DMS114 treated with DMSO at 0.1 percent for 48 hours (cell line): Measurements from ENCODE around the gene SCYGR3.
"Not testable (repeated sequence)": the region's sequence is repeated elsewhere in the genome, so short reads cannot be mapped to it uniquely, and the experiment has no call there.

Experiments
- DNase-seq: peaks from one replicate; lab custom pipeline; 2025; ENCODE audit not compliant: unreplicated experiment; lab: John Stamatoyannopoulos, UW

The SCYGR3 gene

GRCh38 chr2:227614246-227614645, 394 bp downstream of the SCYGR3 start:
- DNase-seq = no peak

DNA sequence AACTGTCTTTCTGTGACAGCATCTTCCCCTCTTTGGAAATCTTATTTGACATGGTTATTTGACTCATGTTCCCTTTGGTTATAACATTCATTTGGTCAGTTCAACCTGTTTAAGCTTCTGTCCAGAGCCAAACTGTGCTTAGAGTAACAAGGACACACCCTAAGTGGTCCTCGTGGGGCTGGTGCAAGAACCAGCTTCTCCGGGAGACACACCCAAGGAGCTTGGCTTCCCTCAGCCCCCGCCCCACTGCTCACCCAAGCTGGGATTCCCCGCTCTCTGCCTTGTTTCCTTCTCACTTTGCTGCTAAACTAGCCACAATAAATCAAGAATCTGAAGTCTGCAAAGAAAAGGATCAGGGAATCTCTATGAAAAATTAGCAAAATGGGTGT, 1.4 kb downstream of the SCYGR3 start:
- no peak for DNase-seq

GRCh38 chr2:227612546-227613271, 1.9 kb downstream of the SCYGR3 start:
- no peak for DNase-seq

DNA sequence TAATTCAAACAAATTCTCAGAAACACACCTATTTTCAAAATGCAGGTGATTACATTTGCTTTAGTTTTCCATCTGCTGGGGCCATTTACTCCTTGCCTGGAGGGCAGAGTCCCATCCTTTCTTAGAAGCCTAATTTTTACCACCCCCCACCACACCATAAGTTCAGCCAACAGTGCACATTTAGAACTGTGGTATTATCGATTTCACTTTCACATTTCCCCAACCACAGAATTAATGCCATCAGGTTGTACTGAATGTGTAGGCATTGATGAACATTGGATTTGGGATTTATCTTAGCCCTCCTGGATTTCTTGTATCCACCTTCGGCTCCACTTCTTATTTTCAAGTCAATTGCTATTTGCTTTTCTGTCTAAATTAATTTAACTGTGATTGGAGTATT, 4.5 kb downstream of the SCYGR3 start:
- DNase-seq = no peak

DNA sequence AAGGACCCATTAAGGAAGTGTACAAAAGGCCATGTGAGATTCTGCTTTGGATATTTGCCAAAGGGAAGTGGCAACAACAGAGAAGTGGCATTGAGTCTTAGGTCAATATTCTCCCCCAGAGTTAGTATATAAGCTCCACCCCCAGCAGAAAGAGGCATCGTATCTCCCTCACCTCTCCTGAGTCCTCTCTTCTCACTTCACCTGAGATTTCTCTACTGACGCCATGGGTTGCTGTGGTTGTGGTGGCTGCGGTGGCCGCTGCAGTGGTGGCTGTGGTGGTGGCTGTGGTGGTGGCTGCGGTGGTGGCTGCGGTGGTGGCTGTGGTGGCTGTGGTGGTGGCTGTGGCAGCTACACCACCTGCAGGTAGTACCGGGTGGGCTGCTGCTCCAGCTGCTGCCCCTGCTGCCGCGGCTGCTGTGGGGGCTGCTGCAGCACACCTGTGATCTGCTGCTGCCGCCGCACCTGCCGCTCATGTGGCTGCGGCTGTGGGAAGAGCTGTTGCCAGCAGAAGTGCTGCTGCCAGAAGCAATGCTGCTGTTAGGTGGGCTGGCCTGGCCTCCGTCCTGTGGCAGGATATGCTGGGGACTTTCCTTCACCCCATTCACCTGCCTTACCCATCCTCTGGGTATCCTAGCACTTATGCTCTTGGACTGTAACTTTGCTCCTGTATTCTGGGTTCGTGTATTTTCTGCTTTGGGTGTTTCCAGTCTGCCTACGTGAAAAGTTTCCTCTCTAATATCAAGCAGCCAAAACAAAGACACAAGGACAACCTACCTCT, 5.9 kb downstream of the SCYGR3 start:
- DNase-seq = no peak

GRCh38 chr2:227607941-227608340, 6.7 kb downstream of the SCYGR3 start:
- no peak for DNase-seq

DNA sequence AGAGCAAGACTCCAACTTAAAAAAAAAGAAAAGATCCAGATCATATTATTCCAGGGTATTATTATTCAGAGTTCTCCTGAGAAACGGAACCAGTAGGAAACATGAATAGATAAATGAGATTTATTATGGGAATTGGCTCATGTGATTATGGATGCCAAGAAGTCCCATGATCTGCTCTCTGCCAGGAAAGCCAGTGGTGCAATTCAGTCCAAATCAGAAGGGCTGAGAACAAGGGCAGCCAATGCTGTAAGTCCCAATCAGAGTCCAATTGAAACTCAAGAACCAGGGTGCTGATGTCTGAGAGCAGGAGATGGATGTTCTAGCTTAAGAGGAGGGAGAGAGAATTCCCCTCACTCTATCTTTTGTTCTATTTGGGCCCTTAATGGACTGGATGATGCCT, 8.2 kb downstream of the SCYGR3 start:
- no peak for DNase-seq

GRCh38 chr2:227602358-227602757, 12.3 kb downstream of the SCYGR3 start:
- DNase-seq = no peak

DNA sequence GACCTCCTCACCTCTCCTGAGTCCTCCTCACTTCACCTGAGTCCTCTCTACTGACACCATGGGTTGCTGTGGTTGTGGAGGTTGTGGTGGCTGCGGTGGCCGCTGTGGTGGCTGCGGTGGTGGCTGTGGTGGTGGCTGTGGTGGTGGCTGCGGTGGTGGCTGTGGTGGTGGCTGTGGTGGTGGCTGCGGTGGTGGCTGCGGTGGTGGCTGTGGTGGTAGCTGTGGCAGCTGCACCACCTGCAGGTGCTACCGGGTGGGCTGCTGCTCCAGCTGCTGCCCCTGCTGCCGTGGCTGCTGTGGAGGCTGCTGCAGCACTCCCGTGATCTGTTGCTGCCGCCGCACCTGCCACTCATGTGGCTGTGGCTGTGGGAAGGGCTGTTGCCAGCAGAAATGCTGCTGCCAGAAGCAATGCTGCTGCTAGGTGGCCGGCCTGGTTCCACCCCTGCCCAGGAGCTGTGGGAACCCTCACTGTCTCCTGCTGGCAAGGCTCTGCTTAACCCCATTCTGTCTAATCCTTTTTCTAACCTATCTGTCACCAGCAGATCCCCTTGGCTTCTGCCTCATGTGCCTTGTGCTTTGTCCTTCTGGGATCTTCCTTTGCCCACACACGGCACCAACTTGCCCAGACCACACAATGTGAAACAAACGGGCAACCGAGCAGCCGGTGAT, 15.7 kb downstream of the SCYGR3 start, which contains the start of gene SCYGR2:
Gene SCYGR2, plus strand, starts transcription at position 59 of the 669 bp plus-strand sequence. Its CDS starts 0 bp downstream, at position 59.
- not testable (repeated sequence) for DNase-seq

DNA sequence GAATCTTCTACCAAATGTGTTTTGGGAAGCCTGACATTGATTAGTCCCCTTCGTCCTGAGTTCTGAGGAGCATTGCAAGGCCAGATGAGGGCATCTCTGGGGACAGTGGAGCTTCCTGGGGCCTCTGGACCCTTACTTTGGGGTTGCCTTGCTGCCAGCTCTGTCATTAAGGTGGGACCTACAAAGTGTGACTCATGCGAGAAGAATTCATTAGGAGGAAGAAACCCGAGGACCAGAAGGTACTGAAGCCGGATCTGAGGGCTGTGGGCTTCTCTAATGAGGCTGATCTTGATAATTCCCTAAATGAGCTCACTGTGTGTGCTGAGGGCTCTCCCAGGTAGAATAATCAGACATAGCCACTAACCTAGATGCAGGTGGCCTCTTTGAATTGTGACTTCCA, 16.6 kb downstream of the SCYGR3 start:
- DNase-seq = no peak

DNA sequence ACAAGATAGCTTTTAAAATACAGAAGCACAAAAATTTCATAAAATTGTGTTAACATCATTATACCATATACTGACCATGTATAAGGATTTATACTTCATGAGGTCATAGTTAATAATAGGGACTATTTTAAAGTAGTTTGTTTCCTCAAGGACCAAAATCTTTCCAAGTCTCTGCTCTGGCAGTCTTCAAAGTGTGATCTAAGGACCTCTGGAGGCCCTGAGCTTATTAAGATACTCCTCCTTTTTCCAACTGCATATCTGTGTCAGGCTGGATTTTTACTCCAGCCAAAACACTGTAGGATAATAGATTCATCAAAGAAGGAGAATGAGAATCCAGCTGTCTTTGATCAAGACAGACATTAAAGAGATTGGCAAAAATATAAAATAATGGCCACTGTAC, 17.6 kb downstream of the SCYGR3 start:
- no peak for DNase-seq

DNA sequence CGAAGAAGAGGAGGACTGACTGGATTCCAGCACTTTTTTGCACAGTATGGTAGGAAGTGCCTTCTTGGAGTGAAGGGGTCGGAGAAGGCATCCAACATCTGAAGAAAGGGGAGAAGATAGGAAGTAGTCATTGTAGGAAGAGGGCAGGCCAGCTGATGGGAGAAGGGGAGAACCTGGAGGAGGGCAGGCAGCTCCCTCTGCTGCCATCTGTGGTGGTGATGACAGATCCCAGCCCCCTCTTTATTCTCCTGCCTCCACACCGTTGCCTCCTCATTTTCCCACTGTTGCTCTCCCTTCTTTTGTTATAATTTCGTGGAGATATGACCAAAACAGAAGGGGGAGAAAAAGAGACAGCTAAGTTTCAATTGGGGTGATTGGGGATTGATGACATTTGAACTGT, 18.8 kb downstream of the SCYGR3 start:
- no peak for DNase-seq

DNA sequence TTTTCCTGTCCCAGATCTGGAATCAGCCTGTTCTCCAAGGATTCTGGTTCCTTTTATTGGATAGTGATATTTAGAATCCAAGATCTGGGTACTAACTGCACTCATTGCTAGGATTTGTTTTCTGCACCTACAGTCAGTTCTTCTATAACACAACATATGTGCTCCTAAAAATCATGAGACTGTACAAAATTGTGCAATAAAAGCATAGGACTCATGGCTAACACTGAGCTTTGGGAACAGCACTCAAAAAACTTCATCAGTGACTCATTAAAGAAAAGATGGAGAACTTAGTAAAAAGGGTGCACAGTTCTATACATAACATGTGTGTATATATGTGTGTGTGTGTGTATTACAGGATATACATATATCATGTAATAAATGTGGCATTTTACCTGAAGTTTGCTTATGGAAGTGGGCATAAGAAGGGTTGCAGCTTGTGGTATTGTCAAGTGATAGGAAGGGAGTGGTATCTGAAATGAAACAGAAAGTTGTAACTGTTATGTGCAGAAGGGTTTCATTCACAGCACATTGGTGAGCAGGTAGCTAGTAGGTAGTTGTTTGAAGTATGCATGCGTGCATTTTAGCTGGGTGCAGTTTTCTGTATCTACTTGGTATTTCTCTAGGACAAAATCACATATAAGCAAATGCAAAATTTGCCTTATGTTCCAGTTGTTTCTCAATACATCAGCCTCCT, 21.8 kb downstream of the SCYGR3 start:
- DNase-seq = no peak

GRCh38 chr2:227582369-227582768, 32.3 kb downstream of the SCYGR3 start:
- no peak for DNase-seq

DNA sequence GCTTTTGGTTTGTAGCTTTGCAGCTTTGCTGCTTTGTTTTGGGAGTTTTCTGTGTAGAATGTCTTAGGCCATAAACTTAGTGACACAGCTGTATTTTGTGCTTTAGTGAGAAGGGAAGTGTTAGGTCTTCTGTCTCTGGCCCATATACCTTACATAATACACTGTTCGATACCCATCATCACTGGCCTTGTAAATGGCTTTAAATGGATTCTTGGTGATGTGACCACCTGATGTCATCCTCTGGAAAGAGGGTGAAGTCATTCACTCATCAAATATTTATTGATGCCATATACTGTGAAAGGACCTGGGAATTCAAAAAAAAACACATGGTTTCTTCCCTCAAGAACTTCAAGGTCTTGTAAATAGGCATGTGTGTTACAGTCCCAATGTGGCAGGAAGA, 34.8 kb downstream of the SCYGR3 start:
- no peak for DNase-seq

DNA sequence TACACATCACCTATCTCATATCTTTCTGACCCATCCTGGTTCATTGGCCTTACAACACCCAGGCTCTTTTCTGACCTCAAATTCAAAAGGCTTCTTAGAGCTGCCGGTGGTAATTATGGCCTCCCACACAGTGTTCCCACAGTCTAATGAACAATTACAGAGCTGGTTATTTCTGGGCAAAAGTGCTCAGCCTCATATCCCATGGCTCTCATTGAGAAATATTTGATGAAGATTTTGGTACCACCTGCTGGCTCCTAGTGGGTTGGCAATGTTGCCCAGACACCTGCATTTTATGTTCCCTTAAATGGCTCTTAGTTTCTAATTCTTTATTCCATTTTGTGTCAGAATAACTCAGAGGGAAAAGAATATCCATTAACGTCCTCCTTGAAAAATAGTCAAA, 36.0 kb downstream of the SCYGR3 start:
- DNase-seq = no peak

GRCh38 chr2:227577555-227577954, 37.1 kb downstream of the SCYGR3 start:
- no peak for DNase-seq

GRCh38 chr2:227576812-227577211, 37.8 kb downstream of the SCYGR3 start:
- no peak for DNase-seq

DNA sequence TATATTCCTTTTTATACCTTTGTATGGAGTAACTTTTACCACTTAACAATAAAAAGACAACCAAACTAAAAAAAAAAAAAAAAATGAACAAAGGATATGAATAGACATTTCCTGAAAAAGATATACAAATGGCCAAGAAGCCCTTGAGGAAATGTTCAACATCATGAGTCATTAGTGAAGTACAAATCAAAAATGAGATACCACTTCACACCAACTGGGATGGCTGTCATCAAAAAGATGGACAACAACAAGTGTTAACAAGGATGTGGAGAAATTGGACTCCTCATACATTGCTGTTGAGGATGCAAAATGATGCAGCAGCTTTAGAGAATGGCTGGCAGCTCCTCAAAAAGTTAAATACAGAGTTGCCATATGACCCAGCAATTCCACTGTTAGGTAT, 38.5 kb downstream of the SCYGR3 start:
- no peak for DNase-seq

- DNase-seq = no peak
Measured at GRCh38 chr2:227570615-227571014, 44.0 kb downstream of the SCYGR3 start.

DNA sequence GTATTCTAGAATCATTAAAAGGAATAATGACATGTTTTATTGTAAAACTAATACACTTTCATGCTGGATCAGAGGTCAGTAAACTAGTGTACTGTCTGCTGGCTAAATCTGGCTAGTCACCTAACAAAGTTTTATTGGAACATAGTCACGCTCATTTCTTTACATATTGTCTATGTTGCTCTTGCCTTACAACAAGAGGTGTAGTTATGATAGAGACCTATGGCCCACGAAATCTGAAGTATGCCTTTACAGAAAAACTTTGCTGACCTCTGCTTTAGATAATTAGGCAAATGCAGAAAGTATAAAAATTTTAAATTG, 45.8 kb downstream of the SCYGR3 start:
- DNase-seq = no peak

DNA sequence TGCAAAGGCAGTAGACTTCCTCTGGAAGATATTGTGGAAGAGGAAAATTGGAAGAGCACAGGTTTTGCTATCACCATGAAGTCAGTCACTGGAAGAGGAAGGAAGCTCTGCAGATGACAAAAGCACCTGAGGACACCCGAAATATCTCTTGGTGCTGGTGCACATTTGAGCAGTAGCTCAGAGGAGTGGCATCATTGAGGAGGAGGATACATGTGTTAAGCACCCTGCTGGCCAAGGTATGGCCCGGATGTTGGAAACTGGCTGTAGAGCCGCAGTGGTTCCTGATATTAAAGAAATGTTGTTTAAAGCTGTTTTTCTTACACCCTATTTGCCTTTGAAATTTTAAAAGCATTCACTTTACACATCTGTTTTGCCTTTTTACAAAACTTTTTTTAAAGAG, 48.6 kb downstream of the SCYGR3 start:
- no peak for DNase-seq
